Stromal cell of bone marrow (primary cell): ENCODE measurements around the gene SH3YL1.

Experiments
- DNase-seq: peaks from one replicate; pipeline ENCODE4 v3.0.0-alpha.2; 2012; ENCODE audit warnings: low read depth

Gene SH3YL1

GRCh38 chr2:281381-281780 is 17.5 kb upstream of the SH3YL1 start:
- no peak for DNase-seq

DNA sequence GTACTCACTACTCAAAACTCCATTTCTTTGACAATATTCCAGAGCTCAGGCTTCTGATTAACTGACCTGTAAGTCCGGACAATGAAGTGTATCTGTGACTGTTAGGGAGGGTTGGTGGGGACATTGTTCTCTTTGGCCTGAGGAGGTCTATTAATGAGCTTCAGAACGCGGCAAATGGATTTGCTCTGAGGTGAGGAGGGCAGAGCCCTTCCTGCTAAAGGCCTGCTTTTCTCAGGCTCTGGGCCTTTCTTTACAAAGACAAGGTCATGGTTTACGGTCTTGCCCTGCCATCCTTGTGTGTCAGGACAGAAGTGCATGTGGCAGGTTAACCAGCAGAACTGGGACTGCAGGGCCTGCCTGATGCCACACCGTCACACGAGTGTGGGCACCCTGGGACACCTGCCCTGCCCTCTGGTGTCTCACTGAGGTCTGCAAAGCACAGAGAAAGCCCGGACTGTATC is 16.8 kb upstream of the SH3YL1 start:
- no peak for DNase-seq

GRCh38 chr2:279956-280649 is 16.3 kb upstream of the SH3YL1 start:
- DNase-seq = no peak

DNA sequence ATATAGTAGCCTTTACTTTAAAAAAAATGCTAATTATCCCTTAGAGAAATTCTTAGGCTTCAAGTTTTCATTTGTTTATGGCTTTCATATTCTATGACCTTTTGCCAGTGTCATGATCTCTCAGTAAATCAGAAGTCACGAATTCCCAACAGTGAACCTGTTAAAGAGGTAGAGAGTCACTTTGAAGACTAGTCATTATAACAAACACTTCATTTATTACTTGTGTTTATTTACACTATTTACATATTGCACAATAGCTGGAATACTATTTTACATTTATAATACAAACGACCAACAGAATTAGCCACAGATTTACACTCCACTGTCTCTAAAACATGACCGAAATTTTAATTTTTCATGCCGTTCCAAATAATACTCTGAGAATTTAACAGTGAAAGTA is 15.5 kb upstream of the SH3YL1 start:
- no peak for DNase-seq

DNA sequence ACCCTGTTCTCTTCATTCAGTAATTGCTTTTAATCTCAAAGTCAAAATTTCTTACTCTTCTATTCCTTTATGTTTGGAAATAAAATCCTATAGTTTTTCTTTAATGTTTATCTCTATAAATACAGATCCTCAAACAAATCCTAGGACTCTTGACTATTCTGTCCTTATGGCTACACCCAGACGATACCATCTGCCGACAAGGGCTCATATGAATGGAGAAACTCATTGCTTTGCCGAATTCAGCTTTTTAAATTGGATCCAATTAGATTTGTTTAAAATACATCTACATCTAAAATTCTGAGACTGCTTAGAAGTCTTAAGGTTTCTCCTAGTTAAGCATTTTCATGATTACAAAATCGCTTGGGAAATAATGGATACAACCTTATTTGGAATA is 15.1 kb upstream of the SH3YL1 start:
- DNase-seq = no peak

- DNase-seq = no peak
These were observed 14.6 kb upstream of the SH3YL1 start for GRCh38 chr2:278312-278926.

DNA sequence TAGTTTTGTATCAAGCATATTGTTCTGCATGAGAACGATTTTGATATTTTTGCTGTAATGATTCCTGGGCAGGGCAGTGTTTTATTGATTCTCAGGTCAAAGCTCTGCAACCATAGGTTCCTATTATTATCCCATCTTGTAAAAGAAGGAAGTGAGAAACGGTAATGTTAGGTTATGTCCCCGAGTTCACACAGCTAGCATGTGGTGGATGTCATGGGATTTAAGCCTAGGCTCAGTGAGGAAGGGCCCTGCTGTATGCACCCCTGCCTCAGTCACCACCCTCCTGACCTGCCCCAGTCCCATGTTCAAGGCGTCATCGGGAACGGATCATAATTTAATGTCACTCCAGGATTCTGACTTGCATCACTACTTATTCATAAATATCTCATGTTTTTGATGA is 11.6 kb upstream of the SH3YL1 start:
- no peak for DNase-seq

DNA sequence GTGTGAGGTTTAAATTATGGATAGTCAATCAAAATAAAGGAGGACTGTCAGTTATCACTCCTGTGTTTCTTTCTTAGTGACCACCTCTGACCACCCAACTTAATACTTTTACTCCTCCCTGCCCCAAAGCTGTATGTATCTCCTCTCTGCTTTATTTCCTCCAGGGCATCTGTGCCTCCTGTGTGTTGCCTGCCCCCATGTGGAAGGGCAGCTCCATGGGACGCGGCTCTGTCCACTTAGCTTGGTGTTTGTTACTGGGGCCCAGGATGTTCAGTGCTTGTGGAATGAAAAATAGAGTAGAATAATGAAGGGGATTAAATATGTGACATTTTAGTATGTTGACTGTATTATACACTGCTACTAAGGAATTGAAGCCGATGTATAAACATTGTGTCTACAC is 10.7 kb upstream of the SH3YL1 start:
- DNase-seq = no peak

DNA sequence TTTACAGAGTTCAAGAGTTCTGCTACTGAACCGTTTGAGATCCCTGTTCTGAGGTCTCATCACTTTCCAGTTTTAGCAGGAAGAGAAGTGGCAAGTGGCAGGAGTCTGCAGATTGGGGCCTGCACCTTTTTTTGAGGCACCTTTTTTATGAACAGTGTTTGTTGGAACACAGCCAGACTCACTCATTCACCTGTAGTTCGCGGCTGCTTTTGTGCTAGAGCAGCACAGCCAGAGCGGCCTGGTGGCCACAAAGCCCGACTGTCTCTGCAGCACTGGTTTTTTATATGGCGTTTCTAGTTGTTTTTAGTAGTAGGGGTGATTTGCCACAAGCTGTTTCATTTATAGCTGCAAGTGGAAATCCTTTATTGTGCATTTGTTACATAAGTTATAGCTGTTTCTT is 9.5 kb upstream of the SH3YL1 start:
- DNase-seq = no peak

GRCh38 chr2:271917-272316 is 8.1 kb upstream of the SH3YL1 start:
- no peak for DNase-seq

DNA sequence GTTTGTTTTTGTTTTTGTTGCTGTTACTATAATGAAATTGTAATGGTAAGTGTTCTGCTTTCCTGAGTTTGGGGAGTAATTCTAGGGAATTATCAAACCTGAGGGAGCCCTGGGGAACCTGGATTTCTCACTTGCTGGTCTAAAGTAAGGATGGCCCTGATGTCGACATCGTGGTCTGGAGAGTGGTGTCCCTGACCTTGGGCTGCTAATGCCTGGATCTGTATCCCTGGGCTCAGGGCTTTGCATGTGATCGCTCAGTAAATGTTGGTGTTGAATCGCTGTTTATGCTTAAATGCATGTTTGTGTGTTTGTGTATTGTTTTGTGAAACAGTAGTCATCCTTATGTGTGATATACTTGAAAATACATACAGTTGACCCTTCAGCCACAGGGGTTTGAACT is 7.0 kb upstream of the SH3YL1 start:
- no peak for DNase-seq

GRCh38 chr2:269356-270030 is 5.7 kb upstream of the SH3YL1 start:
- no peak for DNase-seq

DNA sequence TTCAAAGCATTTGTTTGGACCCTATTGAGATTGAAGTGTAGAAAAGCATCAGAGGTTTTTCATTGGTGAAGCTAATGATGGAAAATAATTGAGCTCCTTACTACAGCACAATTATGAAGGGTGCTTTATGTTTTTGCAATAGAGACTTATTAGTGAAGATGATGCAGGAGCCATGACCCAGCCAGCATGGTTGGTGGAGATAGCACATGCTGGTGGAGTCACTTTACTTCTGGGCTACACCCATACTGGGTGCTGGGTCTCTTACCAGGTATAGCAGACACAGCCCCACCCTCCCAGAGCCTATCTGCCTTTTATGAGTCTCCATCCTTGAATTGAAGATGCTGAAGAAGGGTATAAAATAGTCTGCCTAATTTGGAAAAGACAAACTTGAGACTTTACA is 4.5 kb upstream of the SH3YL1 start:
- no peak for DNase-seq

- DNase-seq = peak; percentile 80
These were observed 949 bp upstream of the SH3YL1 start, which contains the start of gene ACP1 for GRCh38 chr2:264493-265468. Gene ACP1, plus strand, starts transcription at chr2:264947. Its CDS starts 18 bp downstream, at chr2:264965.

DNA sequence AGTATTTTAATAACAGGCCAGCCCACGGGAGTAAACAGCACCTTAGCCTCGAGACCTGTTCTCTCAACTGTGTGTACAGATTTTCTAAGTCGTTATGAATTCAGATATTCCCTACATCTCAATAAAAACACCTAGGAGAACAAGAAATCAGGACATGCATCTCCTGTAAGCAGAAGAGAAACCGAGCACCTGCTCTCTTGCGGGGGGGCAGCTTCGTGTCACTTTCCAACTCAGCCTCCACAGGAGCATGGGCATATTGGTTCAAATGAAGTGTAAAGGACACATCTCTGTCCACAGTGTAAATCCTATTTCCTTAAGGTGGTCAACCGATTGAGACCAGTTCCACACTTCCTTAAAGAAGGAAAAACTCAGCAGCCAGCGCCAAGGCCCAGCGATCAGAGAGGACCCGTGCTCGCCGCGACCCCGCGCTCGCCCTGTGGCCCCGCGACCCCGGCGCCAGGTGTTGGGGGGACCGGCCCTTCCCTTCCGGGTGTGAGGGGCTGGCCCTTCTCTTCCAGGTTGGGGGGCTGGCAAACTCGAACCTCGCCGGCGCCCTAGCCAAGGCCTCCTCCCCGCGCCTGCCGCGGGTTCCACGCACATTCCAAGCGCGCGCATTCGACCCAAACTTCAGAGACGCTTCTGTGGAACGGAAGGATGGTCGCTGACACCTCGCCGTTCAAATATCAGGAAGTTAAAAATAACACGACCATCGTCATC is 652 bp downstream of the SH3YL1 start:
- DNase-seq = no peak

DNA sequence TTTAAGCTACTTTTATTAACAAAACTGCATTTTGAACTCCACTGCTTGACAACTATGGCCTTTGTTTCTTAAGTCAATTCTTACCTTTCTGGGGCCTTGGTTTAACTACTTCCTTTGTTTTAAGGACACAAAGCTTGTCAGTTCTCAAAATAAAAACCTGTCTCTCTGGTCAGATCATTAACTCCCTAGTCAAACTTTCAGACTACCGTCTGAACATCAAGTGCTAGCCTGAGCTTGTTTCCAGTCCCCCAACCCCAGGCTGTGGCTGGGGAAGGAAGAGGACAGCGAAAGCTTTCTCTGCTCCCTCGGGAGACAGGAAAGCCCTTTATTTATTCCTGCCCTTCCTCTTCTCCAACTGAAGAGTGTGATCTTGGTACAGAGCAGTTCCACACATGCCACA is 1.7 kb downstream of the SH3YL1 start:
- no peak for DNase-seq

DNA sequence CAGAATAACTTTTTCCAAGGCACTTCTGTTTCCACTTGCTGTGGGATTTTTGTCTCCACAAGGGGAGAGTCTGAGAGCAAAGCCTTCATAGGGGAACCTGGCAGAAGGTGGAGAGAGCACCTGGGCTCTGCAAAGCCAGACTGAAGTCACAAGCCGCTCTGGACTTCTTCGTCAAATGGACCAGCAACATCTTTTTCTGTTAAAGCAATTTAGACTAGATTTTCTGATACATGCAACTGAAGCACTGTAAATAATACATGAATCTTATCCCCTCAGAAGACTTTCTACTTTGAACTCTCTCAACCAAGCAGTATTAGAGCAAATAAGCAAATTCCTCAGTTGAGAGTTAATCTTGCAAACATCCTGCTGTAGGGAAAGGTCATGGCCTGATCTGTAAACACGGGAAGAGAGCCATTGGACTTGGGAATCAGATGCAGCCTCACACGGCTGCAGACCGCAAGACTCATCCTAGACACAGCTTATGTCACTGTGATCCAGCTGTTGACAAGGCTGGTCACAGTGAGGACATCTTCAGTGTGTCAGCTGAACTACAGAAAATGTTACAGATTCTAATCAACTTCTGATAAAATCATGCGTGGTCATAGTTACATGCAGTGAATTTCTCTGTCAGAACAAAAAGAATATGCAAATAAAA is 3.2 kb downstream of the SH3YL1 start:
- no peak for DNase-seq

GRCh38 chr2:259789-260331 is 4.0 kb downstream of the SH3YL1 start:
- no peak for DNase-seq

DNA sequence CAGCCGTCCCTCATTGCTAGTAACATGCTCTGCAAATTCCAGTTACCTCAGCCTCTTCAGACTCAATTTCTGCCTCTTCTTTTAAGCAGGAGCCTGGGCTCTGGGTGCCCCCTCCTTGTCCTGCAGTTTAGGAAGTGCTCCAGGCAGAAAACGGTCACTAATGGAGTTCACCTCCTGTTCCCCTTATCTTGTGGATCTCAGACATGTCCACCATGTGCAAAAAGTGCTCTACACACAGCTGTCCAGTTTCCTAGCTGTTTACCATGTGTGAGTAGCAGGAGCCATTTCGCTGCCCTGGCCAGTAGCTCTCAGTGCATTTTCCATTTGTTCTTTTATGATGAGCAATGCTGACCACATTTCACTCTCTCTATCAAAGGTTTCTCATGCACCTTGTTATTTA is 4.9 kb downstream of the SH3YL1 start:
- DNase-seq = no peak

DNA sequence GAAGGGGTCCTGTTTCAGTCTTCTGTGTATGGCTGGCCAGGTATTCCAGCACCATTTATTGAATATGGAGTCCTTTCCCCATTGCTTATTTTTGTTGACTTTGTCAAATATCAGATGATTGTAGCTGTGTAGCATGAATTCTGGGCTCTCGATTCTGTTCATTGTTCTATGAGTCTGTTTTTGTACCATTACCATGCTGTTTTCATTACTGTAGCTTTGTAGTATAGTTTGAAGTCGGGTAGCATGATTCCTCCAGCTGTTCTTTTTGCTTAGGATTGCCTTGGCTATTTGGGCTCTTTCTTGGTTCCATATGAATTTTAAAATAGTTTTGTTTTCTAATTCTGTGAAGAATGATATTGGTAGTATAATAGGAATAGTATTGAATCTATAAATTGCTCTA is 6.0 kb downstream of the SH3YL1 start:
- DNase-seq = no peak

DNA sequence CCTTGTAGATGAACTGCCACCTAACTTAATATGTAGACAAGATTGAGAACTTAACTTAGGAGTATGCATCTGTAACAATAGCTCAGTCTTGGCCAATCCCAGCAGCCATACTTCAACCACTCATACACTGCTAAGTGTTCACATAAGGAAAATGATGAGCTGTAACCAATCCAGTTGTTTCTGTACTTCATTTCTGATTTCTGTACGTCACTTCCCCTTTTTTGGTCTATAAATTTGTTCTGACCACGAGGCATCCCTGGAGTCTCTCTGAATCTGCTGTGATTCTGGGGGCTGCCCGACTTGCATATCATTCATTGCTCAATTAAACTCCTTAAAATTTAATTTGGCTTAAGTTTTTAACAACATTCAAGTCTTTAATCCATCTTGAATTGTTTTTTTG is 6.4 kb downstream of the SH3YL1 start:
- DNase-seq = no peak
